C4-2B (cell line): Measurements from ENCODE around the gene OGA.

Experiments used
- H3K27ac ChIP-seq: fragments of 450-650 bp; 2 replicates; pipeline ENCODE4 v1.5.1; 2017
- CTCF ChIP-seq: fragments of 450-650 bp; conservative IDR thresholded peaks from 2 replicates; pipeline ENCODE4 v1.5.1; 2017; ENCODE audit warnings: mild to moderate bottlenecking
- ZFX ChIP-seq: fragments of 450-650 bp; IDR thresholded peaks from 2 replicates; pipeline ENCODE4 v1.6.1; 2017

OGA gene

GRCh38 chr10:101772895-101773761, 45.1 kb downstream of the OGA start:
- TF ChIP-seq CTCF (no peak), ZFX (no peak)
- H3K27ac ChIP-seq: no peak overlapping the region

- TF ChIP-seq ZFX (no peak), CTCF (no peak)
- H3K27ac ChIP-seq: no peak overlapping the region
Observed at GRCh38 chr10:101772017-101772894, 46.0 kb downstream of the OGA start.

- no peak for TF ChIP-seq ZFX
- H3K27ac ChIP-seq: no peak overlapping the region
Observed at GRCh38 chr10:101771380-101771779, 46.9 kb downstream of the OGA start.

GRCh38 chr10:101770331-101771215, 47.7 kb downstream of the OGA start:
- H3K27ac ChIP-seq: no peak overlapping the region
- no peak for TF ChIP-seq CTCF
- TF ChIP-seq ZFX: no peak

- TF ChIP-seq ZFX (no peak), CTCF (no peak)
- no peak overlapping the region for H3K27ac ChIP-seq
Observed at GRCh38 chr10:101769541-101770180, 48.6 kb downstream of the OGA start.

GRCh38 chr10:101768791-101769170, 49.5 kb downstream of the OGA start:
- TF ChIP-seq ZFX (no peak), CTCF (no peak)
- H3K27ac ChIP-seq: no peak overlapping the region
